ENCODE measurements around the gene SYT14. TPM values are rescaled to one million over a fixed set of nuclear protein-coding genes. Genes with fewer than 3 reads are reported as not detected.
"Not testable (repeated sequence)": the region's sequence is repeated elsewhere in the genome, so short reads cannot be mapped to it uniquely, and the experiment has no call there.

SYT14 gene
- polyA plus RNA-seq, 1 donor (not counting 4 experiments of a cell fraction or from before 2014, with no cell fraction given) = 8.3 TPM

GRCh38 chr1:210185063-210185462, 247.0 kb downstream of the SYT14 start:
- Histone ChIP-seq H3K27me3 (ENCODE audit: control insufficient read depth, extremely low read depth, insufficient read depth, low read length) (no peaks in the 10 kb centered on the region), H3K27ac (ENCODE audit: control insufficient read depth, insufficient read depth, low read length) (no peak overlapping the region), H3K4me2 (ENCODE audit: control insufficient read depth, extremely low read depth, insufficient read depth, low read depth, low read length) (no peak overlapping the region), H4K20me1 (ENCODE audit: control insufficient read depth, extremely low read depth, insufficient read depth, low read length) (no peaks in the 10 kb centered on the region), H3K9me3 (ENCODE audit: control insufficient read depth, low read depth, low read length) (no peaks in the 10 kb centered on the region), H3K36me3 (ENCODE audit: control insufficient read depth in 2 of 2, extremely low read depth in 1 of 2, insufficient read depth in 2 of 2, low read length in 2 of 2) (no peaks in the 10 kb centered on the region), H3K4me1 (ENCODE audit: control insufficient read depth, extremely low read depth, insufficient read depth, low read length) (peaks cover 11% of the 10 kb centered on the region), H3K4me3 (ENCODE audit: control insufficient read depth in 2 of 3, extremely low read depth in 1 of 3, insufficient read depth in 2 of 3, low read depth in 1 of 3, low read length in 3 of 3) (no peak overlapping the region), H3K79me2 (ENCODE audit: control insufficient read depth, insufficient read depth, low read length) (no peaks in the 10 kb centered on the region), H3K9me1 (ENCODE audit: control insufficient read depth, extremely low read depth, insufficient read depth, low read length) (no peaks in the 10 kb centered on the region), H3K9ac (ENCODE audit: control insufficient read depth, extremely low read depth, insufficient read depth, low read length) (no peak overlapping the region), H2AFZ (ENCODE audit: control insufficient read depth, low read length) (no peak overlapping the region)
- TF ChIP-seq CTCF (optimal IDR thresholded peaks at IDR 0.05 in 1 of 3, IDR thresholded peaks at IDR 0.05 in 1 of 3, conservative IDR thresholded peaks at IDR 0.05 in 1 of 3; ENCODE audit: extremely low read depth in 1 of 3, insufficient read depth in 2 of 3, low read length in 3 of 3) (peak in 1 of 3 experiments; percentile 19), EZH2 (IDR thresholded peaks at IDR 0.05; ENCODE audit: low read length) (no peak)
- no peak for DNase-seq (ENCODE audit: low read depth, low spot score)
- no peak for FAIRE-seq
- dilution Hi-C loops (cut with MboI; ENCODE audit: extremely low pct_ligation_motif_present, low sequenced_read_pairs) = no loop called here

- Histone ChIP-seq H3K4me1 (ENCODE audit: control insufficient read depth, extremely low read depth, insufficient read depth, low read length) (peaks cover 11% of the 10 kb centered on the region), H3K4me2 (ENCODE audit: control insufficient read depth, extremely low read depth, insufficient read depth, low read depth, low read length) (peak overlapping the region; percentile 41)
- FAIRE-seq = peak; percentile 97
- H2AFZ ChIP-seq (ENCODE audit: control insufficient read depth, low read length); H3K9me1 ChIP-seq (ENCODE audit: control insufficient read depth, extremely low read depth, insufficient read depth, low read length); dilution Hi-C loops (cut with MboI; ENCODE audit: extremely low pct_ligation_motif_present, low sequenced_read_pairs); H3K4me3 ChIP-seq (ENCODE audit: control insufficient read depth in 2 of 3, extremely low read depth in 1 of 3, insufficient read depth in 2 of 3, low read depth in 1 of 3, low read length in 3 of 3); H3K9ac ChIP-seq (ENCODE audit: control insufficient read depth, extremely low read depth, insufficient read depth, low read length); H3K27ac ChIP-seq (ENCODE audit: control insufficient read depth, insufficient read depth, low read length); H3K27me3 ChIP-seq (ENCODE audit: control insufficient read depth, extremely low read depth, insufficient read depth, low read length); H4K20me1 ChIP-seq (ENCODE audit: control insufficient read depth, extremely low read depth, insufficient read depth, low read length); H3K79me2 ChIP-seq (ENCODE audit: control insufficient read depth, insufficient read depth, low read length); H3K9me3 ChIP-seq (ENCODE audit: control insufficient read depth, low read depth, low read length); H3K36me3 ChIP-seq (ENCODE audit: control insufficient read depth in 2 of 2, extremely low read depth in 1 of 2, insufficient read depth in 2 of 2, low read length in 2 of 2): not testable (repeated sequence)
- DNase-seq (ENCODE audit: low read depth, low spot score) = peak; percentile 11
- TF ChIP-seq CTCF (optimal IDR thresholded peaks at IDR 0.05 in 1 of 3, IDR thresholded peaks at IDR 0.05 in 1 of 3, conservative IDR thresholded peaks at IDR 0.05 in 1 of 3; ENCODE audit: extremely low read depth in 1 of 3, insufficient read depth in 2 of 3, low read length in 3 of 3) = peak in 1 of 3 experiments; percentile 6
These were observed 250.0 kb downstream of the SYT14 start for GRCh38 chr1:210187849-210188606.
